ENCODE data around the gene KCNH2.
A peak's percentile ranks its signal among the peaks of the same experiment; 100 is the strongest.
"Not testable (repeated sequence)": the region's sequence is repeated elsewhere in the genome, so short reads cannot be mapped to it uniquely, and the experiment has no call there.

KCNH2 gene, protein sequence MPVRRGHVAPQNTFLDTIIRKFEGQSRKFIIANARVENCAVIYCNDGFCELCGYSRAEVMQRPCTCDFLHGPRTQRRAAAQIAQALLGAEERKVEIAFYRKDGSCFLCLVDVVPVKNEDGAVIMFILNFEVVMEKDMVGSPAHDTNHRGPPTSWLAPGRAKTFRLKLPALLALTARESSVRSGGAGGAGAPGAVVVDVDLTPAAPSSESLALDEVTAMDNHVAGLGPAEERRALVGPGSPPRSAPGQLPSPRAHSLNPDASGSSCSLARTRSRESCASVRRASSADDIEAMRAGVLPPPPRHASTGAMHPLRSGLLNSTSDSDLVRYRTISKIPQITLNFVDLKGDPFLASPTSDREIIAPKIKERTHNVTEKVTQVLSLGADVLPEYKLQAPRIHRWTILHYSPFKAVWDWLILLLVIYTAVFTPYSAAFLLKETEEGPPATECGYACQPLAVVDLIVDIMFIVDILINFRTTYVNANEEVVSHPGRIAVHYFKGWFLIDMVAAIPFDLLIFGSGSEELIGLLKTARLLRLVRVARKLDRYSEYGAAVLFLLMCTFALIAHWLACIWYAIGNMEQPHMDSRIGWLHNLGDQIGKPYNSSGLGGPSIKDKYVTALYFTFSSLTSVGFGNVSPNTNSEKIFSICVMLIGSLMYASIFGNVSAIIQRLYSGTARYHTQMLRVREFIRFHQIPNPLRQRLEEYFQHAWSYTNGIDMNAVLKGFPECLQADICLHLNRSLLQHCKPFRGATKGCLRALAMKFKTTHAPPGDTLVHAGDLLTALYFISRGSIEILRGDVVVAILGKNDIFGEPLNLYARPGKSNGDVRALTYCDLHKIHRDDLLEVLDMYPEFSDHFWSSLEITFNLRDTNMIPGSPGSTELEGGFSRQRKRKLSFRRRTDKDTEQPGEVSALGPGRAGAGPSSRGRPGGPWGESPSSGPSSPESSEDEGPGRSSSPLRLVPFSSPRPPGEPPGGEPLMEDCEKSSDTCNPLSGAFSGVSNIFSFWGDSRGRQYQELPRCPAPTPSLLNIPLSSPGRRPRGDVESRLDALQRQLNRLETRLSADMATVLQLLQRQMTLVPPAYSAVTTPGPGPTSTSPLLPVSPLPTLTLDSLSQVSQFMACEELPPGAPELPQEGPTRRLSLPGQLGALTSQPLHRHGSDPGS

DNA sequence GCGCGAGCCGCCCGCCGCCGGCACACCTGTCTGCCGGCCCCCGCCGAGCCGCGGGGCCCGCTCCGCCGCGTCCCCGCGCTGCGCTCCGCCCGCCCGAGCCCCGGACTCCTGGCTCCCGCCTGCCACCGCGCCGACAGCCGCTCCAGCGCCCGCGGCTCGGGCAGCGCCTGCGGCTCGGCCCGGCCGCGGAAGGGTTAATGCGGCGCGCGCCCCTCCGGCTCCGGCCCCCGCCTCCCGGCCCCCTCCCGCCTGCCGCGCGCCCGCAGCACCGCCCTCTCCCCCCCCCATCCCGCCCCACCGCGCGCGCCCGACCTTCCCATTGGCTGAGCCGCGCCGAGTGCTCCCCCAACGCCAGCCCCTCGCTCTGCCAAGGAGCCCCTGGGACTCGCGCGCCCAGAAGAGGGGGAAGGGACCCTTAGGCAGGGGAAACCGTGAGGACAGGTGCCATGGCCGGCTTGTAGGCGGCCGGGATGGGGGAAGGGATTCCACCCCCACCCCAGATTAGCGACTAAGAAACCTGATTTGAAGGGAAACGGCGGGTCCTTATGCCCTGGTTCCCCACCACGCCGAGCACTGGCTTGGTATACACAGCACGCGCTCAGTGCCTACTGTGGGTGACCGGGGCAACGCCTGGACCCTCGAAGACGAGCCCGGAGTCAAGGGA is at the start of gene KCNH2:
Gene KCNH2, minus strand, starts transcription at position 196 of the 664 bp plus-strand sequence. CDS start 408 bp downstream, outside the sequence.
- no peak for DNase-seq

DNA sequence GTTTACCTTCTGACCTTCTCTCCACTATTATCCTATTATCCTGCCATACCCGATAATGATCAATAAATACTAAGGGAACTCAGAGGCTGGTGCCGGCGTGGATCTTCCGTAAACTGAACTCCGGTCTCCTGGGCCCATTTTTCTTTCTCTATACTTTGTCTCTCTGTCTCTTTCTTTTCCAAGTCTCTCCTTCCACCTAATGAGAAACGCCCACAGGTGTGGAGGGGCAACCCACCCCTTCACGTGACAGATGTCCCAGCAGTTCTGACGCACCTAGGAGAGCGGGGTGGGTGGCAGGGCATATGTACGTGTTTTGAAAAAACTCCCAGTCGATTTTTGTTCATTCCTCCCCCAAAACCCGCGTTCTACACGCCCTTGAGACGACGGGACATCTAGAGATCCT is 49.6 kb upstream of the KCNH2 start:
- not testable (repeated sequence) for DNase-seq

DNA sequence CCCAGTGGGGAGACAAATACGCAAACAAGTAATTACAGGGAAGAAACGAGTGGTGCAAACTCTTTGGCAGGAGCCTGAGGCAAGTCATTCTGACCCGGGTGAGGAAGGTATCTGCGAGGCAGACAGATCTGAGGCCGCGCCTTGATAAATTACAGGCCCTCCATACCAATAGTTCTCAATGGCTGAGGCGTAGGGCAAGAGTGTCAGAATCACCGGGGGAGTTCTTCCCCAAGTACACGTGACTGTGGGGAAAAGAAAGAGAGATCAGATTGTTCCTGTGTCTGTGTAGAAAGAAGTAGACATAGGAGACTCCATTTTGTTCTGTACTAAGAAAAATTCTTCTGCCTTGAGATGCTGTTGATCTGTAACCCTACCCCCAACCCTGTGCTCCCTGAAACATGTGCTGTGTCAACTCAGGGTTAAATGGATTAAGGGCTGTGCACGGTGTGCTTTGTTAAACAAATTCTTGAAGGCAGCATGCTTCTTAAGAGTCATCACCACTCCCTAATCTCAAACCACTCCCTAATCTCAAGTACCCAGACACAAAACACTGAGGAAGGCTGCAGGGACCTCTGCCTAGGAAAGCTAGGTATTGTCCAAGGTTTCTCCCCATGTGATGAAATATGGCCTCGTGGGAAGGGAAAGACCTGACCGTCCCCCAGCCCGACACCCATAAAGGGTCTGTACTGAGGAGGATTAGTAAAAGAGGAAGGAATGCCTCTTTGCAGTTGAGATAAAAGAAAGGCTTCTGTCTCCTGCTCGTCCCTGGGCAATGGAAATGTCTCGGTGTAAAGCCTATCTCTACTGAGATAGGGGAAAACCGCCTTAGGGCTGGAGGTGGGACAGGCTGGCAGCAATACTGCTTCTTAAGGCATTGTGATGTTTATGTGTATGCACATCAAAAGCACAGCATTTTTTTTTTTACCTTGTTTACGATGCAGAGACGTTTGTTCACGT is 48.9 kb upstream of the KCNH2 start:
- DNase-seq = not testable (repeated sequence)

DNA sequence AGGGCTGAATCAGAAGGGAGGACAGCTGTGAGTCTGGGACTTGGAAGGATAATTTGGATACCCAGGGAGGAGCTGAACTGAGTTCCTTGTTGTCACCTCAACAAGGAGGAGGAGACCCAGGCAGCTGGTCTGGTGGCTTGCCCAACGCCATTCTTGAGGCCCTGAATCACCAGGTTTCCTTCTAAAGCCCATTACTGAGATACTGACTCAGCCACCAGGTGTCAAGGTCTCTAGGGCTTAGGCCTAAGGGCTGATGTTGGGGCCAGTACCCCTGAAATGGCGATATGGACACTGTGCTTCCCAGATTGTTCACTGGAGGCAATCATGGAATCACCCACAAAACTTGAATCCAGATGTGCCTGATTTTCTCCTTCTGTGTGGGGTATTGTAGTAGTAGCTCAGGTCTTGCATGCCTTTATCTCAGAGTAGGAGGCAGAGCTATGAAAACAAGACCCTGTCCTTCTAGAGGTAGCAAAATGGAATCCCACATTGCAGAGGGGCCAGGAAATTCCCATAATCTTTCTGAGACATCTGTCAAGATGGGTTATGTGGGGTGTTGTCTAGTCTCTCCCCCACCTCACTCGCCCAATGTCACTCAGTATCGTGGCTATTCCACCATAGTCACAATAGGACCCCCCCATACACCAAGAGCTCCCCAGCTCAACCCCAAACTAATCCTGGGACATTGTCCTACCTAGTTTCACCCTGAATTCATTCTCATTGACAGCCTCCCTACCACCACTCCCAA is 48.0 kb upstream of the KCNH2 start:
- peak; percentile 30 for DNase-seq

DNA sequence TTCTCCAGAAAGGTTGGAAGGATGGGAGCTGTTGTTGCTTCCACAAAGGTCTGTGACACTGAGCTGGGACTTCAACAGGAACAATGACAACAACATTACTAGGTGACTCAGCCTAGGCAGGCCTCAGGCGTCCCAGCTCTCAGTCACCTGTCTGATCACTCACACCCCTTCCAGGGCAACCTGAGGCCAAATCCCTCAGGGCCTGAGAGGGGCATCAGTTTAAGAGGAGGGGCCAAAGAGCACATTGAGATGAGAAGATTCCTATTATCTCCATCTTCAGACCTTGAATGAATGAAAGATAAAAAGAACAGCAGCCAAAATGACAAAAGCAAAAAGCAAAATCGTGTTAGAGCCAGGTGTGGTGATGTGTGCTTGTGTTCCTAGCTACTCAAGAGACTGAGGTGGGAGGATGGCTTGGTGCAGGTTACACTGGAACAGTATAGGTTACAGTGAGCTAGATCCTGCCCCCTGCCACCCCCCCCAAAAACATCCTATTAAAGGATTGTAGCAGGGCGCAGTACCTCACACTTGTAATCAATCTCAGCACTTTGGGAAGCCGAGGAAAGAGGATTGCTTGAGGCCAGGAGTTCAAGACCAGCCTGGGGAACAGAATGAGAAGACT is 46.4 kb upstream of the KCNH2 start, which contains the start of gene ATG9B:
Gene ATG9B, minus strand, starts transcription at position 60 of the 622 bp plus-strand sequence. CDS start 71 bp downstream, outside the sequence.
- no peak for DNase-seq

DNA sequence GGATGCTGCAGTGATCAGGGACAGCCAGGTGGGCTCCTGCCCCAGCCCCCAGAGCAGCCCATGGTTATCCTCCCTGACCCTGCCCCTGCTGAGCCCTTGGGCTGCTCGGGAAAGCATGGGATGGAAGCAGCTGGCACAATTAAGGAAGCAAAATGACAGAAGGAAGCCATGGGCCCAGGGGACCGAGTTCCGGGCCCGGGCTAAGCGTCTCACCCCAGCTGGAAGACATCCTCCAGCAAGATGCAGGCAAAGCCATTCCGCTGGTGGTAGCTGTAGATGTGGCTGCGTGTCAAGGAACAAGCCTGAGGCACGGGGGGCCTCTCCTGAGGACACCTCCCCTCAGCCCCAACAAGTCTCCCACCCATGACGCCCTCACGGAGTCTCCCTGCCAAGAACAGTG is 45.1 kb upstream of the KCNH2 start:
- no peak for DNase-seq

DNA sequence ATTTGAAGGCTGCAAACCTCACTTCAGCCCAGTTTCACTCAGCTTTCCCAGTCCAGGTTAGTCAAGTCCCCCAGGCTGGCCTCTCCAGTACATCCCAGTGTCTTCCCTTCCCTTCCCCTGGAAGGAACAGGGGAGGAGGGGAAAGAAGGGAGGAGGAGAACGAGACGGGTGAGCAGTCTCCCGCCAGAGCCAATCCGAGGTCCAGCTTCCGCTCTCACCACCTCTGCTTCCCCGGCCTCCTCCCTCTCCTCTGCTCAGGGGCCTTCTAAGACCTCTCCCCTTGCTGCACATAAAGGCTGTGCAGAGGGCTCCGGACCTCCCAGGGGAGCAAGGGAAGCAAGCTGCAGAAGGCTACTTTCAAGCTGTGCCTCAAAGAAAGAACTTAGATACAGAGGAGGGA is 42.1 kb upstream of the KCNH2 start:
- DNase-seq = no peak

DNA sequence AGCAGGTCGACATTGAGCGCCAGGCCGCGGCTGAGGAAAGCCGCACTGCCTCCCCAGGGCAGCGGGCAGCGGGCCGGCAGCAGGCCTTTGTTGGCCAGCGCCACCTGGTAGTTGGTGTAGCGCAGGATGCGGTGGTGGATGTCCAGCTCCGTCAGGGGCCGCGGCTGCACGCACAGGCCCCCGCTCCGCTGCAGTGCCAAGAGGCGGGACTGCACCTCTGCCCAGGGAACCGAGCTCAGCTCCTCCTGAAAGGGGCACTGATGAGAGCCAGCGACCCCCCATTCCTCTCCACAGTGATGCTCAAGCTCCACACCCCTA is 41.0 kb upstream of the KCNH2 start:
- no peak for DNase-seq

DNA sequence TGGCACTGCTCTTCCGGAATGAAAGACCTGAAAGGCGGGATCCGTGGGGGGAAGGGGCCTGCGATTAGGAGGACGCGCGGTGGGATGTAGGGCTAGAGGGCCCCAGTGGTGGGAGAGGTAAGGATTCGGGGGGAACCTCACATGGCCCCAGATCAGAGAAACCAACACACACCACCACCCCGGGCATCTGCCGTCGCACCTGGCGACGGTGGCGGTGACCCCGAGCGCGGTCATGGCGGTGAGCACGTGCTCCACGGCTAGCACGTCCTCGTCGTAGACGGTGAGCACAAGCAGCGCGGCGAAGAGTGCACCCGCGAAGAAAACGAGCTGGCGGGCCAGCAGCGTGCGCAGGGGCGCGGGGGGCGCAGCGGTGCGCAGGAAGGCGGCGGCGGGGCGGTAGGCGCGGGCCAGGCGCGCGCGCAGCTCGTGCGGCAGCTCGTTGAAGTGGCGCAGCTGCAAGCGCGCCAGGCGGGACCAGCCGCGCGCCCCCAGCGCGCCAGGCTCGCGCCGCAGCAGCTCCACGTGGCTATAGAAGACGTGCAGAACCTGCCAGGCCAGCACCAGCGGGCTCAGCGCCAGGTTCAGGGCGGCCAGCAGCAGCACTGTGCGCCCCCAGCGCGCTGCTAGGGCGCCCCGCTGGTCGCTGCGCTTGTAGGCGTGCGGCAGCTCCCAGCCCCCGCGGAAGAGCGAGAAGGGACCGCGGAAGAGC is 40.5 kb upstream of the KCNH2 start:
- DNase-seq = peak; percentile 54

DNA sequence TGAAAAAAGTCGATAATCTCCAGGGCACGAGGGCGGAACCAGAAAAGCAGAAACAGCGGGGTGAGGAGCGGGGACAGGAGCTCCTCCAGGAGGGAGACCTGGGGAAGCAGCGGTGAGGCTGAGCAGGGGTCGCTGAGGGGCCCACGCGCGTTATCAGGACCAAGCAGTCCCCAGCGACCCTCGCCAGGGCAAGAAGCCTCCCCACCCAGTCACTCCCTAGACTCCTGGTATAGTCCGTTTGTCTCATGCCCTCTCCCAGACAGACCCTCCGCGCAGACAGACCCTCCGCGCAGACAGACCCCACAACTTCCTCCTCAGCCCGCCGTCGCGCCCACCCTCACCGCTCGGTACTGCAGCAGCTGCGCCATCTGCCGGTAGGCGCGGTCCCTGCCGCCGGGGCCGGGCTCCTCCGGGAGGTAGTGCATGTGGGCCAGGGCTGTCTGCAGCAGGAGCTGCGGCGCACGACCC is 39.9 kb upstream of the KCNH2 start:
- peak; percentile 47 for DNase-seq

DNA sequence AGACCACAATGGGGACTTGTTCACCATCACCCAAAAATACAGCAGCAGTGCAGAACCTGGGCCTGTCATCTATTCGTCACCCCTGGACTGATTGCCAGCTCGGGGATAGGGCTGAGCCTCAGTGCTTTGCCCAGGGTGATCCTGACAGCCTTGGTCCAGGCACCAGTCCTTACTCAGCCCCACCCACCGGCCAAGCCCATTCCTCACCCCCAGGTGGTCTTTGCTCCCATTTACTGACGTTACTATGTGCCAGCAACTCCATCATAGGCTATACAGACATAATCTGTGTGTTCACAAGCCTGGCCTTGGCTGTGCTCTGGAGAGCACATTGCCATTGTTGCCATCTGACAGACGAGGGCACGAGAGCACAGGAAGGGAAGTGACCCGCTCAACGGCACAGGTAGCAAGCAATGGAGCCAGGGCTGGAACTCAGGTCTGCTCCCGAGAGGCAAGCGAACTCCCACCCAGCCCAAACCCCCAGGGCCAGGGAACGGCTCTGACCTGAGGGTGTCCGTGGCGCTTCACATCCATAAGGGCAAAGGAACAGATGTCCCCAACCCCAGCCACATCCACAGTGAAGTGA is 39.3 kb upstream of the KCNH2 start:
- no peak for DNase-seq

DNA sequence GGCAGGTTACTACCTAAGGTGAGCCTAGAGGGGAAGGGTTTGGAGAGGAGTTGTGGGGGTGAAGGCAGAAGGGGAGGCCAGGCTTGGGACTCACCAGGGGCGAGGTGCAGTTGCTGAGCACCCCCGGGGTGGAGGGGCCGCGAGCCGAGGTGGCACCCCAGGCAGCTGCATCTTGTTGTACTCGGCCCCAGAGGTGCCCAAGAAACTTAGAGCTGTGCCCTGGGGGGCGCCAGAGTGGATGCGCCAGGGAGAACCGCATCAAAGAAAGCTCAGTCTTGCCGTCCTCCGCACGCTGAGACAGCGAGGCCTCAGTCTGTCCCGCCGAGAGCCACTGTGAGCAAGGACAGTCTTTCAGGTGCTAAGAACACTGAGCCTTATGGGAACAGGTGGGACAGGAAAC is 38.8 kb upstream of the KCNH2 start:
- no peak for DNase-seq

DNA sequence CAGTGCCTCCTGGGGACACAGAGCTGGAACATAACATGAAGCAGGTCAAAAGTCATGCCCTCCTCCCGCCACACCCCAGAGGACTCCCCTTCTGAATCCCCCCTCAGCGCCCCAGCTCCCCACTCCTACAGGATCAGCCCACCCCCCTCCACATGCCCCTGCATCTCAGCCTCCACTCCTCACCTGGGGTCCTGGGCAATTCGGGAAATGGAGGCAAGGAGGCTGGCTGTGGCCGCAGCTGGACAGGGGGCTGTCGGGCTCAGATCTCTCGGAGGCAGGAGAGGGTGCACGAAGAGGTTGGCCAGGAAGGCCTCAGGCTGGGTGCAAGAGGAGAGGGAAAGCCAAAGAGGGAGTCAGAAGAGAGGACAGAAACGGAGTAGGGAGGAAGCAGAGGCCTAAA is 38.4 kb upstream of the KCNH2 start:
- DNase-seq = no peak

DNA sequence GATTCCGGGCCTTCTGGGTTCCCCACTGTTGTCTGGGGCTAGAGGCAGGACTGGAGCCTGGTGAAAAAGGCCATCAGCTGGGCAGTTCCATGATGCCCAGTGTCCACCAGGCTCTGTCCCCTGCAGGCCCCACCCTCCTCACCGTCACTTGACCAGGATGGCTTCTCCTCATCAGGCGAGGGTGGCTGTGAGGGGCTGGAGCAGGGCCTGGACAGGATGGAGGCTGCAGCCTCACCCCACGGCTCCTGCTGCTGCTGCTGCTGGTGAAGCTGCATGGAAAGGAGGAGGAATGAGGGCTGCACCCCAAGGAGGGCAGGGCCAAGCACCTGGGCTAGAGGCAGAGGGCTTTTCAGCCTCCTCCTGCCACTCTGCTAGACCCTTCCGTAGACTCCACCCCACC is 37.8 kb upstream of the KCNH2 start:
- DNase-seq = no peak

DNA sequence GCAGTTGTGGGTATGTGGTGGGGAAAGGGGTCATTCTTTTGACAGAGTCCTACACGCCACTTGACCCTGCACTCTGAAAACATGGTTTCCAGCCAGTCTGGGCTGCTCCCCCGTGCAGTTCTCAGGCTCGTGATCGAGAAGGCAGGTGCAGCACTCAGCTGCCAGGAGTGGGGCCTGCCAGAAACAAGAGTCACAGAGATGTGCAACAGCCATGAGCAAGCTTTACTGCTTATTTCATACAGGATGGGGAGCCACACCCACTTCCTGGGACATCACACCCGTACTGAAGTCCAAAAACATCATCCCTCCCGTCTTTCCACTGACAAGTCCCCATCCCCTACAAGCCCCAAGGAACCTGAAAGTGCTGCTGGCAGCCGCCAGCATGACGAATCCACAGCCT is 36.8 kb upstream of the KCNH2 start:
- DNase-seq = no peak

DNA sequence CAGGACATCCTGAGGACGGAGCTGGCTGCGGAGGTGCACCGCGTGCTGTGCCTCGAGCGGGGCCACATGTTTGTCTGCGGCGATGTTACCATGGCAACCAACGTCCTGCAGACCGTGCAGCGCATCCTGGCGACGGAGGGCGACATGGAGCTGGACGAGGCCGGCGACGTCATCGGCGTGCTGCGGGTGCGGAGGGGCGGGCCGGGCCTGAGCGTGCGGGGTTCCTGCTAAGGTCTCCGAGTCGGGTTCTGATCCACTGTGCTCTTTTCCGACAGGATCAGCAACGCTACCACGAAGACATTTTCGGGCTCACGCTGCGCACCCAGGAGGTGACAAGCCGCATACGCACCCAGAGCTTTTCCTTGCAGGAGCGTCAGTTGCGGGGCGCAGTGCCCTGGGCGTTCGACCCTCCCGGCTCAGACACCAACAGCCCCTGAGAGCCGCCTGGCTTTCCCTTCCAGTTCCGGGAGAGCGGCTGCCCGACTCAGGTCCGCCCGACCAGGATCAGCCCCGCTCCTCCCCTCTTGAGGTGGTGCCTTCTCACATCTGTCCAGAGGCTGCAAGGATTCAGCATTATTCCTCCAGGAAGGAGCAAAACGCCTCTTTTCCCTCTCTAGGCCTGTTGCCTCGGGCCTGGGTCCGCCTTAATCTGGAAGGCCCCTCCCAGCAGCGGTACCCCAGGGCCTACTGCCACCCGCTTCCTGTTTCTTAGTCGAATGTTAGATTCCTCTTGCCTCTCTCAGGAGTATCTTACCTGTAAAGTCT is 35.8 kb upstream of the KCNH2 start:
- peak; percentile 84 for DNase-seq

DNA sequence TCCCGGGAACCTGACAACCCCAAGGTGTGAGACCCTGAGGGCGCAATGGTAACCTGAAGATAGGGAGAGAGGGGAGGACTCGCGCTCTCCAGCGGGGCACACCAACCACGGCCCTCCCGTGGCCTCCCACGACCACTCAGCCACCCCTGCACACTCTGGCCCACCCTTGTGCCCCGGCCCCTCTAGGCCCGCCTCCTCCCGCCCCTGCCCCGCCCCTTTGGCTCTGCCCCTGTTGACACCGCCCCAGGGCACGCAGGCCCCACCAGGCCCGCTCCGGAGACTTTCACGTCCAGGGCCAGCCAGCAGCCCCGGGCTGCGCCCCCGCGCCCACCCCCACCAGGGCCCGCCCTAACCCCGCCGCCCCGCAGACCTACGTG is 35.2 kb upstream of the KCNH2 start:
- DNase-seq = no peak

DNA sequence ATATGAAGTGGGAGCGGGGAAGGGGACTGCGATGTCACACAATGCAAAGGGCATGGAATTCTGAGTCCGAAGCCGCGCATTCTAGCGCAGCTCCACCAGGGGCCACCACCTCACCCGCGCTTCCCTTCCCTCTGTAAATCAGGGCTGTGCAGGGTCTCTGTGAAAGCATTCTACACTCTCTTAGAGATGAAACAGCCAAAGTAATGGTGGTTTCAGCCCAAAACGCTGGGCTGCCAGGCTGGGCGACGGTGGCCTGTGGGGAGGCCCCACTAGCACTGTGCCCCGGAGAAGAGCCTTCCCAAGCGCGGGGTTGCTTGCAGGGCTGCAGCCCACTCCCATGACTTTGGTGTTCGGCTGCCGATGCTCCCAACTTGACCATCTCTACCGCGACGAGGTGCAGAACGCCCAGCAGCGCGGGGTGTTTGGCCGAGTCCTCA is 34.8 kb upstream of the KCNH2 start:
- peak; percentile 53 for DNase-seq

Measured in fibroblast of skin of right biceps (primary cell).